Measurements from ENCODE around the gene KANK3.
"Not testable (repeated sequence)": the region's sequence is repeated elsewhere in the genome, so short reads cannot be mapped to it uniquely, and the experiment has no call there.

The KANK3 gene

DNA sequence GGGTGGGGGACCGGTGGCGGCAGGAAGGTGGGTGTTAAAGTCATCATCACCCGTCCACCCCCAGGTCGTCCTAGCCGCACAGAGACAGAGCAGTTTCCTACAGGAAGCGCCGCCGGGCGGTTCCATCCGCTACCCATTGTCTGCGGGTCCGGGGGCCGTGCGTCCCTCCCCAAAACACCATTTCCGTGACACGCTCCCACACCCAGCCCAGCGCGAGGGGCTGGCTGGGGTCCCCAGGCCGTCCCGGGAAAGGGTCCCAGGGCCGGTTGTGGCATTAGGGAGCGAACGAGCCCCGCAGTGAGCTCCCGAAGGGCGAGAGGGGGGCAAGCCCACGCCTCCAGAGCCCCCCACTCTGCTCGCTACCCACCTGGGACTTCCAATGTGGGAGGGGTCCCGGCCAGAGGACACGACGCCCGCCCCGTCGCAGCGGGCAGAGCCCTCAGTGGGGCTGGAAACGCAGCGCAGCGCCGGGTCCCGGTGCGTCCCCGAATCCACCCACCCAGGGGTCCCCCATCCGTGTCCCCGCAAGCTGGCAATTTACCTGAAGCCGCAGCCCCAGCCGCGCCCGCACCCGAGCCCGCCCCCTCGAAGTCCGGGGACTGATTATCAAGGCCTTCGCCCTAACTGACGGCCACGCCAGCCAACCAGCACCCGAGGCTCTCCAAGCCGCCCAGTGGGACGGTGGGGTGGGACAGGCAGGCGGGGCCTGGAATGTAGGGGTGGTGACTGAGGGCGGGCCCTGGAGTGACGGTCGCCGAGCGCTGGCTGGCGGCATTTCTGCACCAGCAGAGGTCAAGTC lies at the start of gene KANK3:
Gene KANK3, minus strand, starts transcription at position 579 of the 799 bp plus-strand sequence. CDS start 5,434 bp downstream, outside the sequence.
- DNase-seq: peak; percentile 96

DNA sequence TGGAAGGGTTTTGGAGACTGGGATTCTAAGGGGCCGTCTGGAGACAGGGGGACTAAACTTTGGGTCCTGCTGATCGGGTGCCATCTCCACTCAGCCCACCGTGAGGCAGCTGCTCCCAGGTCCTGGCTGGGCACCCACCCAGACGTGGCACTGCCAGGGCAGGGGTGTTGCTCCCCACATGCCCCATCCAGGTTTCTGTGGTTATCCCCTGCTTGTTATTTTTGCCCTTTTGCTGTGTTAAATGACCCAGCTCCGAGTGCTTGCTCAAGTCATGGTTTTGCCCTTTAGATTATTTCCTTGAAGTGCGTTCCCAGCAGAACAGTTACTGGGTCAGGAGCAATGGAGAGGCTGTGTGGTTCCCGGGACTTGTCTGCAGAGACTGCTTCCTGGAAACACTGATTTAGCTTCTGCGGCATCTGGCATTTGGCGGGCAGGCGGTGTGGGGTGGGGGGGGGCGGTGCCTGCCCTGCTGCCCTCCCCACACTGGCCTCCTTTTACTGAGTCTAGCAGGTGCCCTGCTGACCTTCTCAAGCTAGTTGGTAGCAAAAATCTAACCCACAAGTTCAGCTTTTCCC lies 49.0 kb upstream of the KANK3 start:
- DNase-seq: no peak

DNA sequence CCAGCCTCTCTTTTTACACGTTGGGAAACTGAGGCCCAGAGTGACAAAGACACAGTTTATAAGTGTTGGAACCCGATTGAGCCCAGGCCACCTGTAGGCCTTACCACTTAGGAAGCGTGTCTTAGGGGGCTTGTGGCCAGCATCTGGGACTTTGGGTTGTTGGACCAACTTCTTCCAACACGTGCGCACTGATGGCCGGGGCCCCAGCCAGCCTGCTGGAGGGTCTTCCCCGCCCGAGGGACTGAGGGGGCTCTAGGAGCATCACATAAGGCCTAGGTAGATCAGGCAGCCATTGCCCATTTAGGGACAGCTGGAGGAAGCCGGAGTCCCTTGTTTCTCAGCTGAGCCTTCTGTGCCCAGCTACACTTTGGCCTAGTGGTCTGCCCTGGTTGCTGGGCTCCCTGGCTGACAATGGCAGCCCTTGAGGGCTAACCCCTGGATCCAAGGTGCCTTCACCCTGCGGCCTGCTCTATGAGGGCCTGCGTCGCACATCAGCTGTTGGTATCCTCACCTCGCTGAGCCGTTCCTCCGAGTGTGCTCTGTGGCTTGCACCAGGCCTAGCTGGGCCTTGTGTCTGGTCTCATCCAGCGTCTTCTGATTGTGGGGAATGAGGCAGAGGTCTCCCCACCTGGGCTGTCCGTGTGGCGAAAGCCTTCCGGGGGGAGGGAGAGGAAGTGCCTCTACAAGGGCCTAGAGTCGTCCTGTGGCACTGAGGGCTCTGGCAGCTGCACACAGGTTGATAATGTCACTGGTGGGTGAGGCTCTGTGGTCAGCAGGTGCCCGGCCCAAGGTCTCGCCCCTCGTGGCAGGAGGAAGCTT lies 48.3 kb upstream of the KANK3 start:
- no peak for DNase-seq

DNA sequence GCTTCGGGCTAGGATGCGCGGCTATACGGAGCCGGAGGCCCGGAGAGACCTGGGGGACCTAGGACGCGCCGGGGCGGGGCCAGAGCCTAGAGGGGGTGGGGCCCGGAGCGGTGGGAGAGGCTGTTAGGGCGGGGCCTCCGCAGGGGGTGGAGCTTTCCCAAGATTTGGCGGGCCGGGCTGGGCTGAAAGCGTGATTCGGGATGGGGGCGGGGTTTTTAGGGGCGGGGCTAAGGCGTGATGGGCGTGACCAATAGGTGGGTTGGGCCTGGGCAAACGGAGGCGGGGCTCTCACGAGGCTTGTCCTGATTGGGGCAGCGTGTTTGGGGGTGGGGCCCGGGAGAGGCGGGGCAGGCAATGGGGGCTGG lies 47.5 kb upstream of the KANK3 start:
- peak; percentile 96 for DNase-seq

DNA sequence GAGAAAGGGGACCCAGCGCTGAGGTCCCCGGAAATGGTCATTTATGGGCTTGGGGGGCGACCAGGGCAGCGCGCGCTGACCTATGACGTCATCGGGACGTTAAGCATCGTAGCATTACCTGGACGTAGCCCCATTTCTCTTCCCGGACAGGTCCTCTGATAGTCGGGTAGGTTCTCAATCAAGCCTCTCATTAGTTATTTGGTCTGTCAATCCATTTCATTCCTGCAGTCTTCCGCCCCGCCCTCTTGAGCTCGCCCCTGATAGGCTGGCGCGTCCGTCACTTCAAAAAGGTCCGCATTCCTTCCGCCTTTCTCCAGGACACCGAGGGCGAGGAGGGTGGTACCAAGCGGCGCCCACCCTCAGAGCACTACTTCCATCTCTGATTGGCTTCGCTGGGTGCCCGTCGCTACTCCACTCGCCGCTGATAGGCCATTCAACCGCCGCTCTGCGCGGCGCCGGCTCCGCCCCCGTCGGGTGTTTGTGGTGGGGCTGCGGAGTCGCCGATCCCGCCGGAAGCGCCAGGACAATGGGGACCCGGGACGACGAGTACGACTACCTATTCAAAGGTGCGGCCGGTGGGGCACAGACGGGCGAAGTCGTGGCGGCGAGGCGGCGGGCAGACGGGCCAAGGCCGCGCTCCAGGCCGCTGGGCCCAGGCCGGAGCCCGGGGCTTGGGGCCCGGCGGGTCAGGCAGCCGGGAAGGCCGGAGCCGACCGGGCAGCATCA lies 47.0 kb upstream of the KANK3 start, which contains the start of gene RAB11B:
Gene RAB11B, plus strand, starts transcription at position 470 of the 726 bp plus-strand sequence. Its CDS starts 57 bp downstream, at position 527.
- DNase-seq: peak; percentile 100

DNA sequence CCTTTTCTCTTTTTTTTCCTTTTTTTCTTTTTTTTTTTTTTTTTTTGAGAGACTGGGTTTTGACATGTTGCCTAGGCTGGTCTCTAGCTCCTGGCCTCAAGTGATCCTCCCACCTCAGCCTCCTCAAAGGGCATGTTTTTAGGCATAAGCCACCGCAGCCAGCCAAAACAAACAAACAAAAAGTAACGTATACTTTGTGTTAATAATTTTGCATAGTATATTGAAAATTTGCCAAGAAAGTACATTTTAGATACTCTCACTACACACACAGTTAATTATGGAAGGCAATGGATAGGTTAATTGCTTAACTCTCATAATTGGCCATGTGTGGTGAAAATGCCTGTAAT lies 45.5 kb upstream of the KANK3 start:
- no peak for DNase-seq

DNA sequence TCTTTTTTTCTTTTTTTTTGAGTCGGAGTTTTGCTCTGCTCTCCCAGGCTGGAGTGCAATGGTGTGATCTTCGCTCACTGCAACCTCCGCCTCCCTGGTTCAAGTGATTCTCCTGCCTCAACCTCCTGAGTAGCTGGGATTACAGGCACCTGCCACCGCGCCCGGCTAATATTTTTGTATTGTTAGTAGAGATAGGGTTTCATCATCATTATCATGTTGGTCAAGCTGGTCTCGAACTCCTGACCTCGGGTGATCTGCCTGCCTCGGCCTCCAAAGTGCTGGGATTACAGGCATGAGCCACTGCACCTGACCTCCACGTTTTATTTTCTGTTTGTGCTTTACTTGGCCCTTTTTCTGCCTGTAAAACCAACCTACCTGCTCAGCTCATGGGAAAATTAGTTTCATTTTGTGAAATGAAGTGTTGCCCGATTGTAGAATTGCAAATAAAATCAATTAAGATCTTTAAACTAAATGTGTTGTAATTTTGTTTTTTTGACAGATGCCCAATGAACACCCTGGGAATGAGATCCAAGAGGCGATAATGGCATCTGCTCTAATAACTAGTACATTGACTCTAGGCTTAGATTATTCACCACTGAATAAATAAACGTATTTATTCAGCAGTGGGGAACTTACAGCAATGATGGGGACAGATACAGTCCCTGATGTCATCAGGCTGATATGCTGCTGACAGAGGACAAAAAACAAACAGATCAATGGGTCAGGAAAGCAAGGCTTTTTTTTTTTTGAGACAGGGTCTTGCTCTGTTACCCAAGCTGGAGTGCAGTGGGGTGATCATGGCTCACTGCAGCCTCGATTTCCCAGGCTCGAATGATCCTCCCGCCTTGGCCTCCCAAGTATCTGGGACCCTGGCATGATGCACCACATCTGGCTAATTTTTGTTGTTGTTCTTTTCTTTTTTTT lies 44.9 kb upstream of the KANK3 start:
- DNase-seq: no peak

DNA sequence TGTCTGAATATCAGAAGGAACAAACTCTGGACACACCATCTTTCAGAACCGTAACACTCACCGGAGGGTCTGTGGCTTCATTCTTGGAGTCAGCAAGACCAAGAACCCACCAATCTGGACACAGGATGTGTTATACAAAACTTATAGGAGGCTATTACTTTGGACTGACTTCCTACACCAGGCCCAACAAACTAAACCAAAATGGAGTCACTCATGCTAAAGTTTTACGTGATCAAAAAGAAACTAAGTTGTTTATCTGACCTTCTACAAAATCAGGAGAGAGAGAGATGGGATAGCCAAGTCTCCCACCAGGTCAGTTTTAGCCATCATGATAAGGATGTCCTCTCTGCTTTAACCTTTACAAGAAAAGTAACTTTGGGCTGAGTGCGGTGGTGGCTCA lies 43.9 kb upstream of the KANK3 start:
- no peak for DNase-seq

DNA sequence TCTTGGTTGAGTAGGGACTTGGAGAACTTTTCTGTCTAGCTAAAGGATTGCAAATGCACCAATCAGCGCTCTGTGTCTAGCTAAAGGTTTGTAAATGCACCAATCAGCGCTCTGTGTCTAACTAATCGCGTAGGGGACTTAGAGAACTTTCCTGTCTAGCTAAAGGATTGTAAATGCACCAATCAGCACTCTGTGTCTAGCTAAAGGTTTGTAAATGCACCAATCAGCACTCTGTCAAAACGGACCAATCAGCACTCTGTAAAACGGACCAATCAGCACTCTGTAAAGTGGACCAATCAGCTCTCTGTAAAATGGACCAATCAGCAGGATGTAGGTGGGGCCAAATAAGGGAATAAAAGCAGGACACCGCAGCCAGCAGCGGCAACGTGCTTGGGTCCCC lies 43.4 kb upstream of the KANK3 start:
- DNase-seq: not testable (repeated sequence)

DNA sequence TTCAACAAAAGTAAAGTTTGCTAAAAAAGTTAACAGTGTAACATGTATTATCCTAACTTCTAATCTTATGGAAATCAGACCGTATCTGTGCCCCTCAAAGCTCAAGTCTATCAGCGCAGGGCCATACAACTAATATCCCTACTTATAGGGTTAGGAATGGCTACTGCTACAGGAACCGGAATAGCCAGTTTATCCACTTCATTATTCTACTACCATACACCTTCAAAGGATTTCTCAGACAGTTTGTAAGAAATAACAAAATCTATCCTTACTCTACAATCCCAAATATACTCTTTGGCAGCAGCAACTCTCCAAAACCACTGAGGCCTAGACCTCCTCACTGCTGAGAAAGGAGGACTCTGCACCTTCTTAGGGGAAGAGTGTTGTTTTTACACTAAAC lies 42.5 kb upstream of the KANK3 start:
- DNase-seq: not testable (repeated sequence)

DNA sequence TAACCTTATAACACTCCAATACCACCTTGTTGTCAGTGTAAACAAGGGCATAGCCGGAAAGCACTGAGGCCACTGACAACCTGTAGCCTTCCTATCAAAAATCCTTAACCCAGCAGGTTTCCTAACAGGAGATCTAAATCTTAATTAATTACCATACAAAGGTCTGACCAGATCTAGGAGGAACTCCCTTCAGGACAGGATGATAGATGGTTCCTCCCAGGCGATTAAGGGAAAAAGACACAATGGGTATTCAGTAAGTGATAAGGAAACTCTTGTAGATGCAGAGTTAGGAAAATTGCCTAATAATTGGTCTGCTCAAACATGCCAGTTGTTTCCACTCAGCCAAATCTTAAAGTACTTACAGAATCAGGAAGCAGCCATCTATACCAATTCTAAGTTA lies 42.0 kb upstream of the KANK3 start:
- DNase-seq: not testable (repeated sequence)

DNA sequence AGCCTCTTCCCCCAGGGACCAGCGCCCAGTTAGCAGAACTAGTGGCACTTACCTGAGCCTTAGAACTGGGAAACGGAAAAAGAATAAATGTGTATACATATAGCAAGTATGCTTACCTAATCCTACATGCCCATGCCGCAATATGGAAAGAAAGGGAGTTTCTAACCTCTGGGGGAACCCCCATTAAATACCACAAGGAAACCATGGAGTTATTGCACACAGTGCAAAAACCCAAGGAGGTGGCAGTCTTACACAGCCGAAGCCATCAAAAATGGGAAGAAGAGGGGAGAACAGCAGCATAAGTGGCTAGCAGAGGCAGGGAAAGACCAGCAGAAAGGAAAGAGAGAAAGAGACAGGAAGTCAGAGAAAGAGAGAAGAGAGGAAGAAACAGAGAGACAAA lies 41.5 kb upstream of the KANK3 start:
- not testable (repeated sequence) for DNase-seq

DNA sequence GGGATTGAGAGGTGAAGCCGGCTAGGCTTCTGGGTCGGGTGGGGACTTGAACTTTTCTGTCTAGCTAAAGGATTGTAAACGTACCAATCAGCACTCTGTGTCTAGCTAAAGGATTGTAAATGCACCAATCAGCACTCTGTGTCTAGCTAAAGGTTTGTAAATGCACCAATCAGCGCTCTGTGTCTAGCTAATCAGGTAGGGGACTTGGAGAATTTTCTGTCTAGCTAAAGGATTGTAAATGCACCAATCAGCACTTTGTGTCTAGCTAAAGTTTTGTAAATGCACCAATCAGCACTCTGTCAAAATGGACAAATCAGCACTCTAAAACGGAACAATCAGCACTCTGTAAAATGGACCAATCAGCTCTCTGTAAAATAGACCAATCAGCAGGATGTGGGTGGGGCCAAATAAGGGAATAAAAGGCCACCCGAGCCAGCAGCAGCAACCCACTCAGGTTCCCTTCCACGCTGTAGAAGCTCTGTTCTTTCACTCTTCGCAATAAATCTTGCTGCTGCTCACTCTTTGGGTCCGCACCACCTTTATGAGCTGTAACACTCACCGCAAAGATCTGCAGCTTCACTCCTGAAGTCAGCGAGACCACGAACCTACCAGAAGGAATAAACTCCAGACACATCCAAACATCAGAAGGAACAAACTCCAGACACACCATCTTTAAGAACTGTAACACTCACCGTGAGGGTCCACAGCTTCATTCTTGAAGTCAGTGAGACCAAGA lies 36.3 kb upstream of the KANK3 start:
- not testable (repeated sequence) for DNase-seq

DNA sequence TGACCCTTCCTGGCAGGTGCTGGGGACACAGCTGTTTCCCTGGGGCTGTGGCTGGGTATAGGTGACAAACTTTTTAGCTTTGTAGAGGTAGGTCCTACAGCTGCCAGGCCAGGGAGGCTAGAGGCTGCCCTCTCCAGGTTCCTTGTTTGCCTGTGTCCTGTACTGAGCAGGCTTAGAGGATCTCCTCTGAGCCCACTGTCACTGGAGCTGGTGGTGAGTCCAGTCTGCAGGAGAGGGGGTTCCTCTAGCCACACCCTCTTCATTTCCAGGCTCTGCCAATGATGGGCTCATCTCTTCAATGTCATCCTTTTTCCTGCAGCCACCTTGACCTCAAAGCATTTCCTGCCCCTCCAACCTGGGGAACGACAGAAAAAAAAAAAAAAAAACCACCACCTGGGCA lies 34.5 kb upstream of the KANK3 start:
- no peak for DNase-seq

DNA sequence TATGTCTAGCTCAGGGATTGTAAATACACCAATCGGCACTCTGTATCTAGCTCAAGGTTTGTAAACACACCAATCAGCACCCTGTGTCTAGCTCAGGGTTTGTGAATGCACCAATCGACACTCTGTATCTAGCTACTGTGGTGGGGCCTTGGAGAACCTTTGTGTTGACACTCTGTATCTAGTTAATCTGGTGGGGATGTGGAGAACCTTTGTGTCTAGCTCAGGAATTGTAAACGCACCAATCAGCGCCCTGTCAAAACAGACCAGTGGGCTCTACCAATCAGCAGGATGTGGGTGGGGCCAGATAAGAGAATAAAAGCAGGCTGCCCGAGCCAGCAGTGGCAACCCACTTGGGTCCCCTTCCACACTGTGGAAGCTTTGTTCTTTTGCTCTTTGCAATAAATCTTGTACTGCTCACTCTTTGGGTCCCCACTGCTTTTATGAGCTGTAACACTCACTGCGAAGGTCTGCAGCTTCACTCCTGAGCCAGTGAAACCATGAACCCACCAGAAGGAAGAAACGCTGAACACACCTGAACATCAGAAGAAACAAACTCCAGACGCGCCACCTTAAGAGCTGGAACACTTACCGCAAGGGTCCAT lies 33.4 kb upstream of the KANK3 start:
- not testable (repeated sequence) for DNase-seq

DNA sequence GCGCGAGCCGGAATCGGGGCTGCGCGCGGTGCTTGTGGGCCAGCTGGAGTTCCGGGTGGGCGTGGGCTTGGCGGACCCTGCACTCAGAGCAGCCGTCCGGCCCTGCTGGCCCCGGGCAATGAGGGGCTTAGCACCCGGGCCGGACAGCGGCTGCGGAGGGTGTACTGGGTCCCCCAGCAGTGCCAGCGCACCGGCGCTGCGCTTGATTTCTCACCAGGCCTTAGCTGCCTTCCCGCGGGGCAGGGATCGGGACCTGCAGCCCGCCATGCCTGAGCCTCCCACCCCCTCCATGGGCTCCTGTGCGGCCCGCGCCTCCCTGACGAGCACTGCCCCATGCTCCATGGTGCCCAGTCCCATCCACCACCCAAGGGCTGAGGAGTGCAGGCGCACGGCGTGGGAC lies 32.7 kb upstream of the KANK3 start:
- not testable (repeated sequence) for DNase-seq

DNA sequence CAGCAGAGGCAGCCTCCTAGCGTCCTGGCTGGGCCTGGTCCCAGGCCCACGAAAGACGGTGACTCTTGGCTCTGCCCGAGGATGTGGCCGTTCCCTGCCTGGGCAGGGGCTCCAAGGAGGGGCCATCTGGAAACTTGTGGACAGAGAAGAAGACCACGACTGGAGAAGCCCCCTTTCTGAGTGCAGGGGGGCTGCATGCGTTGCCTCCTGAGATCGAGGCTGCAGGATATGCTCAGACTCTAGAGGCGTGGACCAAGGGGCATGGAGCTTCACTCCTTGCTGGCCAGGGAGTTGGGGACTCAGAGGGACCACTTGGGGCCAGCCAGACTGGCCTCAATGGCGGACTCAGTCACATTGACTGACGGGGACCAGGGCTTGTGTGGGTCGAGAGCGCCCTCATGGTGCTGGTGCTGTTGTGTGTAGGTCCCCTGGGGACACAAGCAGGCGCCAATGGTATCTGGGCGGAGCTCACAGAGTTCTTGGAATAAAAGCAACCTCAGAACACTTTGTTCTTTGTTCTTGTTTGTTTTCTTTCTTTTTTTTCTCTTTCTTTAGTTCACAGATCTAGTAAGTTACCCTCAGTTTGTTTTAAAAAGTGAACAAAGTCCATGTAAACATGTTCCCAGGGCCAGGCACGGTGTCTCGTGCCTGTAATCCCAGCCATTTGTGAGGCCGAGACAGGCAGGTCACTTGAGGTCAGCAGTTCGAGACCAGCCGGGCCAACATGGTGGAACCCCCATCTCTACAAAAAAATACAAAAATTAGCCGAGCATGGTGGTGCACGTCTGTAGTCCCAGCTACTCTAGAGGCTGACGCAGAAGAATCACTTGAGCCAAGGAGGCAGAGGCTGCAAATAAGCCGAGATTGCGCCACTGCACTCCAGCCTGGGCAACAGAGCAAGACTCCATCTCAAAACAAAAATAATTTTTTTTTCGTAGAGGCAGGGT lies 31.1 kb upstream of the KANK3 start:
- no peak for DNase-seq

DNA sequence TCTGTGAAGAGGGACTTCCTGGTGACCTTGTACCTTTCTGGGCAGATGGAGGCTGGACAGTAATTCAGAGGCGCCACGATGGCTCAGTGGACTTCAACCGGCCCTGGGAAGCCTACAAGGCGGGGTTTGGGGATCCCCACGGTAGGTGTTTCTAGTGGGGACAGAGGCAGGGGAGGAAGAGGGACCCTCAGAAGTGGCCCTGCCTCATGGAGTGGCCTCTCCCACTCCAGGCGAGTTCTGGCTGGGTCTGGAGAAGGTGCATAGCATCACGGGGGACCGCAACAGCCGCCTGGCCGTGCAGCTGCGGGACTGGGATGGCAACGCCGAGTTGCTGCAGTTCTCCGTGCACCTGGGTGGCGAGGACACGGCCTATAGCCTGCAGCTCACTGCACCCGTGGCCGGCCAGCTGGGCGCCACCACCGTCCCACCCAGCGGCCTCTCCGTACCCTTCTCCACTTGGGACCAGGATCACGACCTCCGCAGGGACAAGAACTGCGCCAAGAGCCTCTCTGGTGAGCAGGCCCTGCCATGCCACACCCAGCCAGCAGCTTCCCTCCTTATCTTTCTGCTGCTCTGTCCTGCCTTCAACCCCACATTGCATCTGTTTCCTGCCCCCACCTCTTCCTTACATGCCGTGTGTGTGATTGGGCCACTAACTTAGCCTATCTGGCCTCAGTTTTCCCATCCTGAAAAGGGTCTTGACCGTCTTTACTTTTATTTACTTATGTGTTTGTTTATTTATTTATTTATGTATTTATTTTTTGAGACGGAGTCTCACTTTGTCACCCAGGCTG lies 28.1 kb upstream of the KANK3 start:
- DNase-seq: no peak

Data from activated CD4-positive, alpha-beta T cell treated with anti-CD3 and anti-CD28 coated beads, Interleukin-10, Interleukin-2, amounts not matched to agents 100 ng/mL and 50 ng/mL, durations not matched to agents 16 hours and 8 hours (primary cell).